ENCODE results near the gene STX10. TPM values are rescaled to one million over a fixed set of nuclear protein-coding genes. Genes with fewer than 3 reads are reported as not detected.

STX10 gene
- total RNA-seq, 1 donor from 2014 or later, result 42.9 TPM

DNA sequence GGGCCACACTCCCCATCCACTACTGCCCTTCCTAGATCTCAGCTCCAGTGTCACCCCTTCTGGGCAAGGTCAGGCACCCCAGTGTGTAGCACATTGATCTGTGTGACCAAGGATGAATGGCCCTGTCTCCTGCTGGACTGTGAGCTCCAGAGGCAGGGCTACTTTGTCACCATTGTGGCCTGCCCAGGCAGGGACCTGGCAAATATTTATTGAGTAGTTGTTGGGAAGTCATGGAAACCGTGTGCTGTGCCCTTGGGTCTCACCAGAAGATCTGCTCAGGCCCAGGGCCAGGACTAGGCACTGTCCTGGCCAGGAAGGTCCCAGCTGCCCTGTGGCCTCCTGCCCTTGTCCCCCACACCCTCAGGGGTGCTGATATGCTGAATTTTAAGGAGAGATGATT is 21.6 kb downstream of the STX10 start:
- Mint-ChIP-seq H3K4me3 (ENCODE audit: unreplicated experiment) (no peak overlapping the region), H3K27ac (ENCODE audit: unreplicated experiment) (peak overlapping the region; percentile 41), H3K27me3 (ENCODE audit: low read depth) (no peaks in the 10 kb centered on the region), H3K9me3 (ENCODE audit: low read depth) (no peaks in the 10 kb centered on the region), H3K36me3 (ENCODE audit: low read depth) (peaks cover 2% of the 10 kb centered on the region), H3K4me1 (ENCODE audit: low read depth) (peaks cover 3% of the 10 kb centered on the region)
- TF ChIP-seq CTCF (IDR thresholded peaks at IDR 0.05), result no peak
- no peak for DNase-seq (ENCODE audit: low spot score)

GRCh38 chr19:13127811-13128575 is 22.2 kb downstream of the STX10 start:
- Mint-ChIP-seq H3K4me1 (ENCODE audit: low read depth) (peaks cover 3% of the 10 kb centered on the region), H3K27ac (ENCODE audit: unreplicated experiment) (no peak overlapping the region), H3K27me3 (ENCODE audit: low read depth) (no peaks in the 10 kb centered on the region), H3K4me3 (ENCODE audit: unreplicated experiment) (no peak overlapping the region), H3K9me3 (ENCODE audit: low read depth) (no peaks in the 10 kb centered on the region), H3K36me3 (ENCODE audit: low read depth) (peaks cover 2% of the 10 kb centered on the region)
- no peak for TF ChIP-seq CTCF (IDR thresholded peaks at IDR 0.05)
- no peak for DNase-seq (ENCODE audit: low spot score)

- Mint-ChIP-seq H3K9me3 (ENCODE audit: low read depth) (no peaks in the 10 kb centered on the region), H3K36me3 (ENCODE audit: low read depth) (no peaks in the 10 kb centered on the region), H3K4me3 (ENCODE audit: unreplicated experiment) (no peak overlapping the region), H3K4me1 (ENCODE audit: low read depth) (peaks cover 8% of the 10 kb centered on the region), H3K27me3 (ENCODE audit: low read depth) (no peaks in the 10 kb centered on the region), H3K27ac (ENCODE audit: unreplicated experiment) (no peak overlapping the region)
- no peak for DNase-seq (ENCODE audit: low spot score)
- no peak for TF ChIP-seq CTCF (IDR thresholded peaks at IDR 0.05)
Observed at GRCh38 chr19:13127051-13127450, 23.1 kb downstream of the STX10 start.

DNA sequence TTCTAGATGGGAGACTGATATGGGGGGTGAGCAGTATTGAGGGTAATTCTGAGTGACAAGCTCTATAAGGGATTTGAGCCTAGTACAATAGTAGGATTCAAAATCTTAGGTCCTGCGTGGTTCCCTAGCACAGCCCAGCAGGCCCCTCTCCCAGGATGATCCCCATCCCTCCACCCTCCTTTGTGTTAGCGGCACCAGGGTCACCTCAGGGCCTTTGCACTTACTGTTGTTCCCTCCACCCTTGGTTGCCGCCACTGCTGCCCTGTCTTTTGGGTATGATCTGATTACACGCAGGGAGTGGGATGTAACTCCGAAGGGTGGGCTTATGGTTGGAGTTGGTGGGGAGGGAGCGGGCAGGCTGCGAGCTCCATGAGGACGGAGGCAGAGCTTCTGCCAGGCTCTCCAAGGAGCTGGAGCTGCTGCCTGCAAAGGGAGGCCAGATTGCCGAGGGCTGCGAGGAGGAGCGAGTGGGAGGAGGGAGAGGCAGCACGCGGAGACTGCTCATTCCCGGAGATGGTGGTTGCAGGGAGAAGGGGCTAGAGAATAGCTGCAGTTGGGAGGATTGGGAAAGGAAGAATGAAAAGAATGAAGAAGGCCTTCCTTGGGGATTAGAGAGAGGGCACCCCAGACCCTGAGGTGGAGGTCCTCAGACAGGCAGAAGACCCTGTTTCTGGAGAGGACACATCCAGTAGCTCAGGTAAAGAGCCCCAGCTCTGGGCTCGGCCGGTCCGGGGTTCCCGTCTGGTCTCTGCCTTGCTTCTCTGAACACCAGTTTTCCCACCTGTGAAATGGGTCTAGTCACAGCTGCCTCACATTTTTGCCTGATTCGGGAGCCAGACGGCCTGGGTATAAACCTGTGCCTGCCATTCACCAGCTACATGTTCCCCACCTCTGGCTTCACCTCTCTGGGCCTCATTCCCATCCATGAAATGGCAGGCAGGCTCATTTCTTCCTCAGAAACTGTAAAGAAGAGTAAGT is 26.9 kb downstream of the STX10 start:
- H3K4me3 Mint-ChIP-seq (ENCODE audit: unreplicated experiment), result no peak overlapping the region
- H3K4me1 Mint-ChIP-seq (ENCODE audit: low read depth), result peaks cover 36% of the 10 kb centered on the region
- peak overlapping the region; percentile 54 for H3K27ac Mint-ChIP-seq (ENCODE audit: unreplicated experiment)
- no peak for DNase-seq (ENCODE audit: low spot score)
- no peak for TF ChIP-seq CTCF (IDR thresholded peaks at IDR 0.05)
- H3K9me3 Mint-ChIP-seq (ENCODE audit: low read depth), result no peaks in the 10 kb centered on the region
- H3K36me3 Mint-ChIP-seq (ENCODE audit: low read depth), result no peaks in the 10 kb centered on the region
- no peaks in the 10 kb centered on the region for H3K27me3 Mint-ChIP-seq (ENCODE audit: low read depth)

DNA sequence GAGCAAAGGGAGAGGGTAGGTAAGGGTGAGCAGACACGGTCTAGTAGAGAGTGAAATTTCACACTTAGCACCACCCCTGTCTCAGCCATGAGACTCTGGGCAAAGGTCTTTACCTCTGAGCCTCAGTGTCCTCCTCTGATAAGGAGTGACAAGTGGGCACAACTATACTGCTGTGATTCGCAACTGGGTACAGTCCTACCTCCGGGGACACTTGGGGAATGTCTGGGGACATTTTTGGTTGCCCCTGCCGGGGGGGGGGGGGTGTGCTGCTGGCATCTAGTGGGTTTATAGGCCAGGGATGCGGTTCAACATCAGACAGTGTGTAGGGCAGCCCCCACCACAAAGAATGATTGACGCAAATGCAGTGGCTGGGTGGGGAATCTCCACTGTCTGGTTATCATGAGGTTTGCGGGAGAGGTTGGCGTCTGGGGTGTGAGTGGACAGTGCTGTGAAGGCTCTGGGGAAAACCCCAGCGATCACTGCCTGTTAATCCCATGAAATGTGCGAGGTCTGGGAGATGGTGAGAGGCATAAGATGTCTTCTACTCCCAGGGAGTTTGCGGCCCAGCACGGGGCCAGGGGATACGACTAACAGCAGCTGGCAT is 27.8 kb downstream of the STX10 start:
- H3K4me3 Mint-ChIP-seq (ENCODE audit: unreplicated experiment), result no peak overlapping the region
- no peak for TF ChIP-seq CTCF (IDR thresholded peaks at IDR 0.05)

More for the DNA sequence above, 27.8 kb downstream of the STX10 start:
- H3K27me3 Mint-ChIP-seq (ENCODE audit: low read depth), result no peaks in the 10 kb centered on the region
- H3K9me3 Mint-ChIP-seq (ENCODE audit: low read depth), result no peaks in the 10 kb centered on the region
- no peaks in the 10 kb centered on the region for H3K36me3 Mint-ChIP-seq (ENCODE audit: low read depth)
- DNase-seq (ENCODE audit: low spot score), result no peak
- peak overlapping the region; percentile 25 for H3K27ac Mint-ChIP-seq (ENCODE audit: unreplicated experiment)
- peaks cover 39% of the 10 kb centered on the region for H3K4me1 Mint-ChIP-seq (ENCODE audit: low read depth)

Data from chondrocyte (in vitro differentiated cells).